GM12872 (cell line): Measurements from ENCODE around the gene GRB10.

ENCODE experiments used
- TF ChIP-seq, protein P1 (sequence below): IDR thresholded peaks from 3 replicates; pipeline ENCODE4 v1.5.1; 2011; ENCODE audit warnings: low read depth, mild to moderate bottlenecking, low read length, moderate library complexity; ENCODE audit not compliant: insufficient read depth

The GRB10 gene

DNA sequence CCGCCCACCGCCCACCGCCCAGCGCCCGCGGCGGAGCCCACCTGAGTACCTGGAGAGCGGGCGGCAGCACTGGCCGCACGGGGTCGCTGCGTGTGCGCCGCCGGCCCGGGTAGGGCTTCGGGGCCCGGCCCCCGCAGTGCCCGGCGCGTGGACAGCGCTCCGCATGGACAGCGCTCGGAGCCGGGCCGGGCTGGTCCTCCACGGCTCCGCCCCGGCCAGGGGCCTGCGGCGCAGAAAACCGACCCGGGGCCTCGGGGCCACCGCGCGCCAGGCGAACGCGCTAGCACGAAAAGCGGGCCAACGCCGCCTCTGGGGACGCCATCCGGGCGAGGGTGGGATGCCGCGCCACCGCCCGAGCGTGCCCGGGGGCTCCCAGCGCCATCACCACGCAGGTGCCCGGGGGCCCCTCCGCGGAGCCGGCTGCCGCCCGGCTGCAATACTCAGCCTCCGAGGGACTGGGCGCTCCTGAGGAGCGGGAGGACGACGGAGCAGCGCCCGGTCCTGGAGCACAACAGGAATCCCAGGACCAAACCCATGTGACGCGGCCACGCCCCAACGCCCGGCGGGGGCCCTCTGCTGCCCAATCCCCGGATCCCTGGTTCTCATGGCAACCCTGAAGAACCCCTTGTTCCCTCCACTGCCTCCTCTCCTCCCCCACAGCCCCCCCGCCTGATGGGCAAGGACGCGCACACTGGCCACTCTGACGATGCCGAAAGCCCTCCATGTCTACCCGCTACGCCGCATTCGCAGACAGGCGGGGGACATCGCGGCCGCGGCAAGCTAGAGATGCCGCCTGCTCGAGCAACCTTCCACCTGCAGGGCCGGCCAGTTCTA lies at the start of gene GRB10:
Gene GRB10 (minus strand): TSS at position 522 of the 834 bp plus-strand sequence. CDS start 50,574 bp downstream, outside the sequence.
- TF ChIP-seq, protein P1, sequence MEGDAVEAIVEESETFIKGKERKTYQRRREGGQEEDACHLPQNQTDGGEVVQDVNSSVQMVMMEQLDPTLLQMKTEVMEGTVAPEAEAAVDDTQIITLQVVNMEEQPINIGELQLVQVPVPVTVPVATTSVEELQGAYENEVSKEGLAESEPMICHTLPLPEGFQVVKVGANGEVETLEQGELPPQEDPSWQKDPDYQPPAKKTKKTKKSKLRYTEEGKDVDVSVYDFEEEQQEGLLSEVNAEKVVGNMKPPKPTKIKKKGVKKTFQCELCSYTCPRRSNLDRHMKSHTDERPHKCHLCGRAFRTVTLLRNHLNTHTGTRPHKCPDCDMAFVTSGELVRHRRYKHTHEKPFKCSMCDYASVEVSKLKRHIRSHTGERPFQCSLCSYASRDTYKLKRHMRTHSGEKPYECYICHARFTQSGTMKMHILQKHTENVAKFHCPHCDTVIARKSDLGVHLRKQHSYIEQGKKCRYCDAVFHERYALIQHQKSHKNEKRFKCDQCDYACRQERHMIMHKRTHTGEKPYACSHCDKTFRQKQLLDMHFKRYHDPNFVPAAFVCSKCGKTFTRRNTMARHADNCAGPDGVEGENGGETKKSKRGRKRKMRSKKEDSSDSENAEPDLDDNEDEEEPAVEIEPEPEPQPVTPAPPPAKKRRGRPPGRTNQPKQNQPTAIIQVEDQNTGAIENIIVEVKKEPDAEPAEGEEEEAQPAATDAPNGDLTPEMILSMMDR: no peak

DNA sequence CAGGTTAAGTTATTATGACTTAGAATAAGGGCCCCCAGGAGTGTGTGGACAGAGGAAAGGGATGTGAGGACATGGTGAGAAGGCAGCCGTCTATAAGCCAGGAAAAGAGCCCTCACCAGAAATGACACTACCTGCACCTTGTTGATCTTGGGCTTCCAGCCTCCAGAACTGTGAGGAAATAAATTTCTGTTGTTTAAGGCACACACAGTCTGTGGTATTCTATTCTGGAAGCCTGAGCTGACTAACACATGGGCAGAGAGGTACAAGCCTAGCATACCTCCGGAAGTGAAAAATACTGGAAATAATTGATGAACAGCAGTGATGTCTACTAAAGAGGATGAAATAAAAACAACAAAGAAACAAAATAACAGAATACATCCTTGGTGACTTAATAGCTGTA lies 46.1 kb upstream of the GRB10 start:
- TF ChIP-seq, protein P1: no peak

DNA sequence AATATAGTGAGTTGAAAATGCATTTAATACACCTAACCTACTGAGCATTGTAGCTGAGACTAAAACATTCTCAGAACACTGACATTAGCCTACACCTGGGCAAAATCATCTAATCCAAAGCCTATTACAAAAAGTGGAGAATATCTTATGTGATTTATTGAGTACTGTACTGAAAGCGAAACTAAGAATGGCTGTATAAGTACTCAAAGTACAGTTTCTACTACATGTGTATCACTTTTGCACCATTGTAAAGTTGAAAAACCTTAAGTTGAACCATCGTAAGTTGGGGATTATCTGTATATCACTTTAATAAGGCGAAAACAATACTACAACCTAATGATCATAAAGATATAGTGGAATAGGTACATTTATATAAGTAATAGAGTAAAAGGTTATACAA lies 45.4 kb upstream of the GRB10 start:
- TF ChIP-seq, protein P1: no peak

DNA sequence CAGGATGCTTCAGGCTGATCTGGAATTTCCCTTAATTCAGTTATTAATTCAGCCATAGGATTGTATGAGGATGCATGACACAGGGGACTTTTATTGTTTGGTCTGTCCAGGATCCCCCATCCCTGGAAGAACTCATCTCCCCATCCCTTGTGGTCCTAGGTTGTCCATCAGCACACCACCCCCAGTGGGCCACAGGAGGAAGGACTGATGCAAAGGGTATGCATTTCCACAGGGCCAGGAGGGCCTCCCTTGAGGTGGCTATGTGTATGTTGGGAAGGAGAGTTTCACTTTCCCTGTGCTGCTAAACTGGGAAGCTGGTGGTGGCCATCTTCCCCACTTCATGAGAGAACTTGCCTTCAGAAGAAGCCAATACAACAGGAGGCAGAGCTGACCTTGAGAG lies 44.6 kb upstream of the GRB10 start:
- TF ChIP-seq, protein P1: no peak

DNA sequence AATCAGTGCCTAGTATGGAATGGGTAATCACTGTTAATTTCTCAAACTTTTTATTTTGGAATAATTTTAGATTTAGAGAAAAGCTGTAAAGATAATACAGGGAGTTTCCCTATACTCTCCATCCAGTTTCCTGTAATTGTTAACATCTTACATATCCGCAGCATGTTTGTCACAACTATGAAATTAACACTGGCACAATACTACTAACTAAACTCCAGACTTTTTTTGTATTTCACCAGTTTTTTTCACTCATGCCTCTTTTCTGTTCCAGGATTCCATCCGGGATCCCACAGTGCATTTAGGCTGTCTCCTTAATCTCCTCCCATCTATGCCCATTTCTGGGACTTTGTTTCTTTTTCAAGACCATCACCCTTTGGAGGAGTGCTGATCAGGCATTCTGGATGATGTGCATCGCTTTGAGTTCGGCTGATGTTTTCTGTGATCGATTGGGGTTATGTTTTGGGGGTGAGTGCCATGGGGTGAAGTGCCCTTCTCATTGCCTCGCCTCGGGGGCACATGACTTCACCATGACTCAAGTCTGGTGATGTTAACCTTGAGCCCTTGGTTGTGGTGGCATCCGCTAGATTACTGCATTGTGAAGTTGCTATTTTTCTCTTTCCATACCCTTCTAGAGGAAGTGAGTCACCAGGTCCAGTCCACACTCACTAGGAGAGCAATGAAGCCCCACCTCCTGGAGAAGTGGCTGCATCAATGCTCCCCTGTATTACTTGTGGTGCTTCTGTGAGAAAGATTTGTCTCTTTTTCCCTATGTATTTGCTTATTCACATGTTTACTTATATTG lies 43.9 kb upstream of the GRB10 start:
- TF ChIP-seq, protein P1: no peak

DNA sequence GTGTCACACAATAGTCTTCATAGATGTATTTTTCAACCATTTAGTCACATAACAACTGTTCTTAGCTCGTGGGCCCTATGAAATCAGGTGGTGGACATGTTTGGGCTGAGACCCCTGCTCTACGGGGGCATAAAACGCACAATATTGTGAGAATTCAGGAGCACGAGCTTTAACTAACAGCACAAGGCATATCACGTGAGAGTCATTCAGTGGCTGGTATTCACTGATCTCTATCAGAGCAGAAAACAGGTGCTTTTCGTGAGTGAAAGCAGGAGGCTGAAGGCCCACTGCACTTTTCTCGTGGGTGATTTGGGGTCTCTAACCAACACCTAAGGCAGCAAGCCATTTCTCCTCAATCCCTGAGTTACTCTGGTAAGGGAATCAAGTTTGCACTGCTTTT lies 42.8 kb upstream of the GRB10 start:
- TF ChIP-seq, protein P1: no peak

DNA sequence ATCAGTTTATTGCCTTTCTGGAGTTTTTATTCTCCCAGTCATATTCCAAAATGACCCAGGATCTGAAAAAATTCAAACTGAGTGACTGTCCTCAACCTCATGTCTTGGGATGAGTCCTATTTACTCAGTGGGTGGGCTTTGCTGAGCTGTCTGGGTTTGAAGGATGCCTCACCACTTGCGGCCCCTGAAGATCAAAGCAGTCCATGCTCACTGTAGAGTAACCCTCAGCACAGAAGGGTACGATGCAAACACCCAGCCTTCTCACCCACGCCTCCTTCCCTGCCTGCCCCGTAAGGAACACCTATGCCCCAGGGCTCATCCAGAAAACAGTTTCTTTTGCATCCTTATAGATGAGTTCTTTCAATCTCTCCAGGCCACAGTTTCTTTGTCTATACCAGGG lies 42.2 kb upstream of the GRB10 start:
- TF ChIP-seq, protein P1: no peak
